SU-DHL-6 (cell line): ENCODE data around the gene SLC23A2.

Source experiments
- H2AFZ ChIP-seq: fragments of 200-600 bp; sonication (generic); 2 replicates; pipeline ENCODE4 v1.6.1; 2014; ENCODE audit warnings: low read depth, mild to moderate bottlenecking, moderate library complexity, mixed read lengths, antibody characterized with exemption, low read length; ENCODE audit not compliant: severe bottlenecking
- H3F3A ChIP-seq: fragments of 200-600 bp; shearing (Covaris generic); 2 replicates; pipeline ENCODE4 v1.6.0; 2016; ENCODE audit warnings: antibody characterized with exemption, mild to moderate bottlenecking; ENCODE audit not compliant: insufficient read depth
- H3K27ac ChIP-seq: fragments of 200-600 bp; sonication (generic); 2 replicates; pipeline ENCODE4 v1.5.1; 2016; ENCODE audit warnings: low read depth, mild to moderate bottlenecking, low read length, moderate library complexity, mixed read lengths
- H3K27me3 ChIP-seq: fragments of 200-600 bp; sonication (generic), shearing (Covaris generic); 2 replicates; pipeline ENCODE4 v1.6.0; 2014; ENCODE audit warnings: mild to moderate bottlenecking, low read length
- H3K36me3 ChIP-seq: fragments of 200-600 bp; sonication (generic); 2 replicates; pipeline ENCODE4 v1.6.1; 2014; ENCODE audit warnings: mild to moderate bottlenecking, low read length, mixed read lengths
- H3K4me2 ChIP-seq: fragments of 300-600, 200-600 bp; shearing (Covaris generic), sonication (generic); 2 replicates; pipeline ENCODE4 v1.6.0; 2014; ENCODE audit warnings: low read length, low read depth, mild to moderate bottlenecking; ENCODE audit not compliant: poor library complexity, severe bottlenecking
- H3K4me3 ChIP-seq: fragments of 200-600 bp; sonication (generic); 2 replicates; pipeline ENCODE4 v1.5.1; 2014; ENCODE audit warnings: antibody characterized with exemption, low read length, mild to moderate bottlenecking, mixed read lengths; ENCODE audit not compliant: insufficient read depth, poor library complexity, severe bottlenecking
- H3K79me2 ChIP-seq: fragments of 200-600 bp; sonication (generic); 2 replicates; pipeline ENCODE4 v1.6.1; 2014; ENCODE audit warnings: mild to moderate bottlenecking, low read length, moderate library complexity; ENCODE audit not compliant: insufficient read depth
- H3K9ac ChIP-seq: fragments of 200-600 bp; sonication (generic); 2 replicates; pipeline ENCODE4 v1.7.0; 2014; ENCODE audit warnings: mild to moderate bottlenecking, low read length
- H3K9me2 ChIP-seq: fragments of 200-600 bp; sonication (generic); replicated peaks from 2 replicates; pipeline ENCODE4 v1.6.1; 2014; ENCODE audit warnings: low read length; ENCODE audit not compliant: insufficient read depth
- H3K9me3 ChIP-seq: fragments of 200-600 bp; sonication (generic); 2 replicates; pipeline ENCODE4 v1.6.1; 2014; ENCODE audit warnings: low read length, mixed read lengths; ENCODE audit not compliant: insufficient read depth
- H4K20me1 ChIP-seq: fragments of 200-600 bp; sonication (generic); 2 replicates; pipeline ENCODE4 v1.6.1; 2014; ENCODE audit warnings: low read depth, mild to moderate bottlenecking, antibody characterized with exemption, low read length, moderate library complexity, mixed read lengths
- CTCF ChIP-seq: fragments of 200-600 bp; sonication (generic); IDR thresholded peaks from one replicate; pipeline ENCODE4 v1.5.1; 2017; ENCODE audit warnings: antibody characterized with exemption, mild to moderate bottlenecking, low read length, moderate library complexity; ENCODE audit not compliant: insufficient read depth, poor library complexity, severe bottlenecking
- EZH2phosphoT487 ChIP-seq: fragments of 200-600 bp; sonication (generic), shearing (Covaris generic); conservative IDR thresholded peaks from 2 replicates; pipeline ENCODE4 v1.6.1; 2018; ENCODE audit warnings: mild to moderate bottlenecking, antibody characterized with exemption, low read length, moderate library complexity, mixed read lengths

SLC23A2 gene

GRCh38 chr20:4998160-4998651 lies 3.1 kb downstream of the SLC23A2 start:
- H3K4me3 ChIP-seq = peak overlapping the region; percentile 20
- peak overlapping the region; percentile 51 for H3K27ac ChIP-seq
- peak overlapping the region; percentile 57 for H3K4me2 ChIP-seq
- H3K27me3 ChIP-seq = no peaks in the 10 kb centered on the region
- H3K9me2 ChIP-seq = no peaks in the 10 kb centered on the region
- peaks cover 72% of the 10 kb centered on the region for H3K79me2 ChIP-seq
- peak overlapping the region; percentile 82 for H3K9ac ChIP-seq
- H4K20me1 ChIP-seq = no peaks in the 10 kb centered on the region
- H2AFZ ChIP-seq = no peak overlapping the region
- peaks cover 30% of the 10 kb centered on the region for H3F3A ChIP-seq
- no peak for TF ChIP-seq EZH2phosphoT487
- TF ChIP-seq CTCF = no peak
- no peaks in the 10 kb centered on the region for H3K9me3 ChIP-seq
- no peaks in the 10 kb centered on the region for H3K36me3 ChIP-seq

- Histone ChIP-seq H2AFZ (no peak overlapping the region), H4K20me1 (no peaks in the 10 kb centered on the region), H3K79me2 (peaks cover 80% of the 10 kb centered on the region), H3K27ac (peak overlapping the region; percentile 51), H3K4me3 (no peak overlapping the region), H3F3A (peaks cover 28% of the 10 kb centered on the region), H3K36me3 (no peaks in the 10 kb centered on the region), H3K4me2 (peak overlapping the region; percentile 22), H3K9me2 (no peaks in the 10 kb centered on the region), H3K9ac (no peak overlapping the region), H3K27me3 (no peaks in the 10 kb centered on the region), H3K9me3 (no peaks in the 10 kb centered on the region)
- TF ChIP-seq CTCF (no peak), EZH2phosphoT487 (no peak)
These were observed 4.1 kb downstream of the SLC23A2 start for GRCh38 chr20:4997222-4997621.

DNA sequence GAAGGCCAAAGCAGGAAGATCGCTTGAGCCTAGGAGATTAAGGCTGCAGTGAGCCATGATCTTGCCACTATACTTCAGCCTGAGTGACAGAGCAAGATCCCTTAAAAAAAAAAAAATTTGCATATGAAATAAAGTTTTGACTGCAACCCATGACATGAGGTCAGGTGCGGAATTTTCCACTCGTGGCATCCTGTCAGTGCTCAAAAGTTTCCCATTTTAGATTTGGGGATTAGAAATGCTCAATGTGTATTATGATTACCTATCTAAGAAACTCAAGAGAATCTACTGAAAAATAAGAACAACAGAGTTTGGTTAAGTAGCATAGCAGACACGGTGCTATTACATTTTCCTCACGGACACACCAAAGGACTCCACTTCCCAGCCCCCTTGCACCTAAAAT lies 11.7 kb downstream of the SLC23A2 start:
- Histone ChIP-seq H3K4me2 (peak overlapping the region; percentile 77), H3K9me3 (no peaks in the 10 kb centered on the region), H3K9me2 (no peaks in the 10 kb centered on the region), H3K36me3 (no peaks in the 10 kb centered on the region), H3K79me2 (peaks cover 57% of the 10 kb centered on the region), H3K27me3 (no peaks in the 10 kb centered on the region), H3K9ac (peak overlapping the region; percentile 45), H3F3A (peaks cover 64% of the 10 kb centered on the region), H3K27ac (peak overlapping the region; percentile 99), H3K4me3 (peak overlapping the region; percentile 5), H4K20me1 (no peaks in the 10 kb centered on the region), H2AFZ (no peak overlapping the region)
- TF ChIP-seq CTCF (no peak), EZH2phosphoT487 (no peak)
